22Rv1 (cell line): Measurements from ENCODE around the gene HSPB7.
"Not testable (repeated sequence)": the region's sequence is repeated elsewhere in the genome, so short reads cannot be mapped to it uniquely, and the experiment has no call there.

Experiments used
- ZFX ChIP-seq: fragments of 450-650 bp; IDR thresholded peaks from 2 replicates; pipeline ENCODE4 v1.6.1; 2017; ENCODE audit warnings: antibody characterized with exemption, borderline replicate concordance
- TF ChIP-seq, protein P1 (sequence below): fragments of 450-650 bp; IDR thresholded peaks from 2 replicates; pipeline ENCODE4 v1.5.1; 2017; ENCODE audit warnings: mild to moderate bottlenecking

DNA sequence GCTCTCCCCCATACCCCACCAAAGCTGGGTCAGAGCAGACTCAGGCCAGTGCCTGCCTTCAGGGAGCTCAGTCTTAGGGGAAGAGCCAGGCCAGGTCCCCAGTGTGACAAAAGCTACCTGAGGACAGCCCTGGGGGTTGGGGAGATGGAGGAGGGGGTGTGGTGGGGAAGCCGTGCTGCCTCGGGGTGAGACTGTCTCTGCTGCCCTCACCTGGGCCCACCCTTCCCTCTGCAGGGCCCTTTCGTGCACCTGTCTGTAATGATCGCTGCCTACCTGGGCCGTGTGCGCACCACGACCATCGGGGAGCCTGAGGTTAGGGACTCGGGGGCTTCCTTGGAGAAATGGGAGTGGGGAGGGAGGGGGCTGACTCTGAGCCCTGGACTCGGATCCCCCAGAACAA lies 8.5 kb upstream of the HSPB7 start:
- TF ChIP-seq, protein P1, sequence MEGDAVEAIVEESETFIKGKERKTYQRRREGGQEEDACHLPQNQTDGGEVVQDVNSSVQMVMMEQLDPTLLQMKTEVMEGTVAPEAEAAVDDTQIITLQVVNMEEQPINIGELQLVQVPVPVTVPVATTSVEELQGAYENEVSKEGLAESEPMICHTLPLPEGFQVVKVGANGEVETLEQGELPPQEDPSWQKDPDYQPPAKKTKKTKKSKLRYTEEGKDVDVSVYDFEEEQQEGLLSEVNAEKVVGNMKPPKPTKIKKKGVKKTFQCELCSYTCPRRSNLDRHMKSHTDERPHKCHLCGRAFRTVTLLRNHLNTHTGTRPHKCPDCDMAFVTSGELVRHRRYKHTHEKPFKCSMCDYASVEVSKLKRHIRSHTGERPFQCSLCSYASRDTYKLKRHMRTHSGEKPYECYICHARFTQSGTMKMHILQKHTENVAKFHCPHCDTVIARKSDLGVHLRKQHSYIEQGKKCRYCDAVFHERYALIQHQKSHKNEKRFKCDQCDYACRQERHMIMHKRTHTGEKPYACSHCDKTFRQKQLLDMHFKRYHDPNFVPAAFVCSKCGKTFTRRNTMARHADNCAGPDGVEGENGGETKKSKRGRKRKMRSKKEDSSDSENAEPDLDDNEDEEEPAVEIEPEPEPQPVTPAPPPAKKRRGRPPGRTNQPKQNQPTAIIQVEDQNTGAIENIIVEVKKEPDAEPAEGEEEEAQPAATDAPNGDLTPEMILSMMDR, result not testable (repeated sequence)
- not testable (repeated sequence) for TF ChIP-seq ZFX
